Measurements from ENCODE around the gene ROPN1. TPM values are rescaled to one million over a fixed set of nuclear protein-coding genes. Genes with fewer than 3 reads are reported as not detected.

The ROPN1 gene
- total RNA-seq, 2 donors from 2014 or later = not detected

- no peak overlapping the region for H3K27ac Mint-ChIP-seq
- H3K4me3 Mint-ChIP-seq = no peak overlapping the region
- Histone ChIP-seq H3K4me1 (ENCODE audit: control insufficient read depth, insufficient read depth, low read length) (no peaks in the 10 kb centered on the region), H3K36me3 (ENCODE audit: control insufficient read depth, insufficient read depth, low read length) (peaks cover 79% of the 10 kb centered on the region), H3K4me3 (ENCODE audit: low read length) (no peak overlapping the region), H3K9ac (ENCODE audit: extremely low read depth, low read length, poor library complexity, severe bottlenecking) (no peak overlapping the region), H3K27me3 (ENCODE audit: control insufficient read depth, insufficient read depth, low read length, poor library complexity, severe bottlenecking) (no peaks in the 10 kb centered on the region), H3K27ac (ENCODE audit: low read depth, low read length) (no peak overlapping the region), H3K9me3 (ENCODE audit: control insufficient read depth, low read length) (no peaks in the 10 kb centered on the region)
- no peaks in the 10 kb centered on the region for H3K27me3 Mint-ChIP-seq (ENCODE audit: insufficient read depth)
- no peak for DNase-seq
- peaks cover 47% of the 10 kb centered on the region for H3K36me3 Mint-ChIP-seq (ENCODE audit: low read depth)
- TF ChIP-seq, protein P1, sequence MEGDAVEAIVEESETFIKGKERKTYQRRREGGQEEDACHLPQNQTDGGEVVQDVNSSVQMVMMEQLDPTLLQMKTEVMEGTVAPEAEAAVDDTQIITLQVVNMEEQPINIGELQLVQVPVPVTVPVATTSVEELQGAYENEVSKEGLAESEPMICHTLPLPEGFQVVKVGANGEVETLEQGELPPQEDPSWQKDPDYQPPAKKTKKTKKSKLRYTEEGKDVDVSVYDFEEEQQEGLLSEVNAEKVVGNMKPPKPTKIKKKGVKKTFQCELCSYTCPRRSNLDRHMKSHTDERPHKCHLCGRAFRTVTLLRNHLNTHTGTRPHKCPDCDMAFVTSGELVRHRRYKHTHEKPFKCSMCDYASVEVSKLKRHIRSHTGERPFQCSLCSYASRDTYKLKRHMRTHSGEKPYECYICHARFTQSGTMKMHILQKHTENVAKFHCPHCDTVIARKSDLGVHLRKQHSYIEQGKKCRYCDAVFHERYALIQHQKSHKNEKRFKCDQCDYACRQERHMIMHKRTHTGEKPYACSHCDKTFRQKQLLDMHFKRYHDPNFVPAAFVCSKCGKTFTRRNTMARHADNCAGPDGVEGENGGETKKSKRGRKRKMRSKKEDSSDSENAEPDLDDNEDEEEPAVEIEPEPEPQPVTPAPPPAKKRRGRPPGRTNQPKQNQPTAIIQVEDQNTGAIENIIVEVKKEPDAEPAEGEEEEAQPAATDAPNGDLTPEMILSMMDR (conservative IDR thresholded peaks at IDR 0.05) = no peak
- 96 to 100% methylated on average over 2 to 4 of the region's 4 CpGs for WGBS, 2 experiments (ENCODE audit: insufficient coverage in 1 of 2, insufficient read length in 1 of 2)
- peaks cover 3% of the 10 kb centered on the region for H3K4me1 Mint-ChIP-seq
- H3K9me3 Mint-ChIP-seq = no peaks in the 10 kb centered on the region
Measured at GRCh38 chr3:123952844-123953520, 38.9 kb downstream of the ROPN1 start.

DNA sequence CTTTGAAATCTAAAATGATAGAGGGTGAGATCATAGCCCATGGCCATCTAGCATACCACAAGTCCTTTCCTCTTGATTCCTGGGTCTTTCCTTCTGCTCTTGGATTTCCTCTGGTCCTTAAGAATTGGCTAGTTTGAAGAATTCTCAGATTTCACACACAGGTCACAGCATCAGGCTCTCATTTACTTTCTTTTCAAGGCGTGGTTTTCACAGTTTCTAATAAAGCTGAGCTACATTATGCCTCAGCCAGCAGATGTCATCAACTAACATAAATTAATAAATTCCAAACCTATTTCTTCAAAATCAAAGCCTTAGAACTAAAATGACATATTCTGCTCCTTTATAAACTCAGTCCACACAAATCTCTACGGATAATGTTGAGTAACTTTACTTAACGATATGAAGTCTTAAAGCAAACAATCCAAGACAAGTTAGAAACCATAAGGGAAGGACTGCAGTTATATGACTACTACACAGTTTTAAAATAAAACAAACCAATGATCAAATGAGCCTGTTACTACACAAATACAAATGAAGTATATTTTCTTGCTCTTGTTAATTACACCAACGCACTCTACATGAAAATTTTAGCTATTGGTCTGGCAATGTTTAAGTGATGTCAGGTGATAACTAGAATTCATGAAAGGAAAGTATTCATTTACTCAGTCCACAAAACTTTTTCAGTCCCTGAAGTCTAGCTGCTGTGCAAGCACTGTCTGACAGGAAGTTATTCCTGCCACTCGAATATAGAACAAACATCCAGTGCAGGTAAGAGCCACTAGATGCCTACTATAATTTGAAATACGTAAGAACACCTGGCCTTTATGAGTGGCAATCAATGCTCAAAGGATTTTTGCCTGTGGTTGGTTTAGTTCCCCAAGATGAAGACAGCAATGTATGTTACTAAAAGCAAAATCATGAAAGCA is 40.1 kb downstream of the ROPN1 start:
- Histone ChIP-seq H3K36me3 (ENCODE audit: control insufficient read depth, insufficient read depth, low read length) (peaks cover 90% of the 10 kb centered on the region), H3K27ac (ENCODE audit: low read depth, low read length) (no peak overlapping the region), H3K27me3 (ENCODE audit: control insufficient read depth, insufficient read depth, low read length, poor library complexity, severe bottlenecking) (no peaks in the 10 kb centered on the region), H3K4me1 (ENCODE audit: control insufficient read depth, insufficient read depth, low read length) (no peaks in the 10 kb centered on the region), H3K9me3 (ENCODE audit: control insufficient read depth, low read length) (no peaks in the 10 kb centered on the region), H3K9ac (ENCODE audit: extremely low read depth, low read length, poor library complexity, severe bottlenecking) (no peak overlapping the region), H3K4me3 (ENCODE audit: low read length) (no peak overlapping the region)
- Mint-ChIP-seq H3K27ac (no peak overlapping the region), H3K9me3 (no peaks in the 10 kb centered on the region), H3K36me3 (ENCODE audit: low read depth) (peaks cover 50% of the 10 kb centered on the region), H3K27me3 (ENCODE audit: insufficient read depth) (no peaks in the 10 kb centered on the region), H3K4me1 (no peaks in the 10 kb centered on the region), H3K4me3 (no peak overlapping the region)
- TF ChIP-seq, protein P1 (conservative IDR thresholded peaks at IDR 0.05) = no peak
- 92 to 97% methylated on average over 5 to 6 of the region's 6 CpGs for WGBS, 2 experiments (ENCODE audit: insufficient coverage in 1 of 2, insufficient read length in 1 of 2)
- no peak for DNase-seq

DNA sequence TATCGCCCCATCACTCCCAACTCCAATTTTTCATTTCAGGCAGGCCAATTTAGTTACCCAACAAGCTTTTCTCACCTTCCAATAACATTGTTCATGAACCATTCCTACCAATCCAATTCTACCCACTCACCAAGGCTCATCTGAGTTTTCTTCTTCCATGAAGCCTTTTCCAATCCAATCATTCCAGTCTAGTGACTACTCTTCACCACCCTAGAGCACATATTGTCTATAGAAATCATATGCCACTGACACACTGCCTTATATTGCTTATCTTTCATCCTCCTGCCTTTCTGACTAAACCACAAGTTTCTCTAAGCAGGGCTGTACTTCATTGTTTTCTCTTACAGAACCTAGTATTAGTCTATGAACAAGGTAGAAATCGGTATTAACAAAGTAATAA is 42.3 kb downstream of the ROPN1 start:
- H3K4me3 Mint-ChIP-seq = no peak overlapping the region
- H3K27me3 ChIP-seq (ENCODE audit: control insufficient read depth, insufficient read depth, low read length, poor library complexity, severe bottlenecking) = no peaks in the 10 kb centered on the region
- no peaks in the 10 kb centered on the region for H3K4me1 ChIP-seq (ENCODE audit: control insufficient read depth, insufficient read depth, low read length)
- no peaks in the 10 kb centered on the region for H3K9me3 ChIP-seq (ENCODE audit: control insufficient read depth, low read length)
- no peak overlapping the region for H3K9ac ChIP-seq (ENCODE audit: extremely low read depth, low read length, poor library complexity, severe bottlenecking)
- no peaks in the 10 kb centered on the region for H3K4me1 Mint-ChIP-seq
- TF ChIP-seq, protein P1 (conservative IDR thresholded peaks at IDR 0.05) = no peak
- no peak for DNase-seq
- no peaks in the 10 kb centered on the region for H3K27me3 Mint-ChIP-seq (ENCODE audit: insufficient read depth)
- no peak overlapping the region for H3K4me3 ChIP-seq (ENCODE audit: low read length)
- no peak overlapping the region for H3K27ac Mint-ChIP-seq
- WGBS, 2 experiments (ENCODE audit: insufficient coverage in 1 of 2, insufficient read length in 1 of 2) = 90% methylated on average over 2 of the region's 2 CpGs; no CpG with 5 or more reads in 1 of the 2 experiments
- H3K27ac ChIP-seq (ENCODE audit: low read depth, low read length) = no peak overlapping the region
- peaks cover 92% of the 10 kb centered on the region for H3K36me3 ChIP-seq (ENCODE audit: control insufficient read depth, insufficient read depth, low read length)
- H3K36me3 Mint-ChIP-seq (ENCODE audit: low read depth) = peaks cover 56% of the 10 kb centered on the region
- no peaks in the 10 kb centered on the region for H3K9me3 Mint-ChIP-seq

Data from endodermal cell (in vitro differentiated cells).